ENCODE data around the gene RPS6KL1.

GRCh38 chr14:74892745-74893144 is 30.3 kb downstream of the RPS6KL1 start:
- TF ChIP-seq CTCF (IDR thresholded peaks at IDR 0.05), result no peak
- TF ChIP-seq POLR2A (IDR thresholded peaks at IDR 0.05), result no peak

Data from Peyer's patch (tissue), 4 donors.